Measurements from ENCODE around the gene STING1. TPM values are rescaled to one million over a fixed set of nuclear protein-coding genes. Genes with fewer than 3 reads are reported as not detected.
"Not testable (repeated sequence)": the region's sequence is repeated elsewhere in the genome, so short reads cannot be mapped to it uniquely, and the experiment has no call there.

The STING1 gene
- total RNA-seq, 2 donors from 2014 or later = 0.20 TPM; not detected in 1

DNA sequence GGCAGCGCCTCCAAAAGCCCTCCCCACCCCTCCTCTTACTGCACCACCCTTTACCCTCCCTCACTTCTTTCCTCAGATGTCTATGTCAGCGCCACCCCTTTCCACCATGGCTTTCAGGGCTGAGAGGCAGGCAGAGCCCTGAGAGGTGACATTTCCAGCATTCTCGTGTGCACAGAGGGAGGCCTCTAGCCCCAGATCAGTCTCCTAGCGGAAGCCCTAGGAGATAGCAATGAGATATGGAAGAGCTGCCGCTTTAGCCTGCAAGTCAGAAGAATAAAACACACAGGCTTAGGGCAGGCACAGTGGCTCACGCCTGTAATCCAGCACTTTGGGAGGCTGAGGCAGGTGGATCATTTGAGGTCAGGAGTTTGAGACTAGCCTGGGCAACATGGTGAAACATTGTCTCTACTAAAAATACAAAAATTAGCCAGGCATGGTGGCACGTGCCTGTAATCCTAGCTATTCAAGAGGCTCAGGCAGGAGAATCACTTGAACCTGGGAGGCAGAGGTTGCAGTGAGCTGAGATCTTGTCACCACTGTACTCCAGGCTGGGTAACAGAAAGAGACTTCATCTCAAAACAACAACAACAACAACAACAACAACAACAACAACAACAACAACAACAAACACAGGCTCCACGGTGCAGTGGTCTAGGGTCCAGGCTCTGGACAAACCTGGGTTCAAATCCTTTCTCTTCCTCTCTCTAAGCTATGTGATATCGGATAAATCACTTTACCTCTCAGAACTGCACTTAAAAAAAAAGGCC is 3.7 kb downstream of the STING1 start:
- H3K9ac ChIP-seq (ENCODE audit: extremely low read depth, low read length, poor library complexity, severe bottlenecking); H3K4me3 ChIP-seq (ENCODE audit: low read length); H3K27ac Mint-ChIP-seq; H3K36me3 Mint-ChIP-seq (ENCODE audit: low read depth); H3K9me3 ChIP-seq (ENCODE audit: control insufficient read depth, low read length); H3K4me3 Mint-ChIP-seq; H3K9me3 Mint-ChIP-seq; H3K4me1 ChIP-seq (ENCODE audit: control insufficient read depth, insufficient read depth, low read length); H3K4me1 Mint-ChIP-seq; H3K27me3 Mint-ChIP-seq (ENCODE audit: insufficient read depth); H3K27ac ChIP-seq (ENCODE audit: low read depth, low read length); H3K36me3 ChIP-seq (ENCODE audit: control insufficient read depth, insufficient read depth, low read length); H3K27me3 ChIP-seq (ENCODE audit: control insufficient read depth, insufficient read depth, low read length, poor library complexity, severe bottlenecking): not testable (repeated sequence)
- WGBS, 2 experiments (ENCODE audit: insufficient coverage in 1 of 2, insufficient read length in 1 of 2) = 74 to 78% methylated on average over 7 to 9 of the region's 9 CpGs
- TF ChIP-seq, protein P1, sequence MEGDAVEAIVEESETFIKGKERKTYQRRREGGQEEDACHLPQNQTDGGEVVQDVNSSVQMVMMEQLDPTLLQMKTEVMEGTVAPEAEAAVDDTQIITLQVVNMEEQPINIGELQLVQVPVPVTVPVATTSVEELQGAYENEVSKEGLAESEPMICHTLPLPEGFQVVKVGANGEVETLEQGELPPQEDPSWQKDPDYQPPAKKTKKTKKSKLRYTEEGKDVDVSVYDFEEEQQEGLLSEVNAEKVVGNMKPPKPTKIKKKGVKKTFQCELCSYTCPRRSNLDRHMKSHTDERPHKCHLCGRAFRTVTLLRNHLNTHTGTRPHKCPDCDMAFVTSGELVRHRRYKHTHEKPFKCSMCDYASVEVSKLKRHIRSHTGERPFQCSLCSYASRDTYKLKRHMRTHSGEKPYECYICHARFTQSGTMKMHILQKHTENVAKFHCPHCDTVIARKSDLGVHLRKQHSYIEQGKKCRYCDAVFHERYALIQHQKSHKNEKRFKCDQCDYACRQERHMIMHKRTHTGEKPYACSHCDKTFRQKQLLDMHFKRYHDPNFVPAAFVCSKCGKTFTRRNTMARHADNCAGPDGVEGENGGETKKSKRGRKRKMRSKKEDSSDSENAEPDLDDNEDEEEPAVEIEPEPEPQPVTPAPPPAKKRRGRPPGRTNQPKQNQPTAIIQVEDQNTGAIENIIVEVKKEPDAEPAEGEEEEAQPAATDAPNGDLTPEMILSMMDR (conservative IDR thresholded peaks at IDR 0.05) = peak; percentile 39
- peak; percentile 58 for DNase-seq

DNA sequence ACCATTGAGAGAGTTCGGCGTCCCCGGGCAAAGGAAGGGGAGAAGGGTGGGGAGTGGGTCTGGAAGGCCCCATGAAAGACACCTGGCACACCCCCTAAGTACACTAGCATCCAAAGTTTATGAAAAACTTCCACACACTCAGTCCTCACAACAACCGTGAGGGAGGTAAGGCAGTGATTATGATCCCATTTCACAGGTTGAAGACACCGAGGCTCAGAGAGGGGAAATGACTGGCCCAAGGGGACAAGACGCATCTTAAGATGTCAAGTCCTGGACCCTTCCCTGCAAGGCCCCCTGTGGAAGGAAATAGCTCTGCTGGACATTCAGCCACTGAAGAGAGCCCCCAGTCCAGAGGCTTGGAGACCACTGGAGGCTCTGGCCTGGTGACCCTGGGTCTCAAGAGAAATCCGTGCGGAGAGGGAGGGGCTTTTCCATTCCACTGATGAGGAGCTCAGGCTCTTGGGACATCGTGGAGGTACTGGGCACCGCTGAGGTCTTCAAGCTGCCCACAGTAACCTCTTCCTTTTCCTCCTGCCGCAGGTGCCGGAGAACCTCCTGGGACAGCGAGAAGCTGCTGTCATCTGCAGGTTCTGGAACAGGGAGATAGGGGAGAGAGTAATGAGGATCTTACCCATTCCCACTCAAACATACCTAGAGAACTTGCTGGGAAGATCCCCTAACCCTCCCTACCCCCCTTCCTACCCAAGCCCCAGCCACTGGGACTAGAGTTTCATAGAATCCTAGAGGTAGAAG is 6.5 kb downstream of the STING1 start:
- WGBS, 2 experiments (ENCODE audit: insufficient coverage in 1 of 2, insufficient read length in 1 of 2) = 94 to 100% methylated on average over 5 to 10 of the region's 13 CpGs
- Mint-ChIP-seq H3K36me3 (ENCODE audit: low read depth) (no peaks in the 10 kb centered on the region), H3K4me3 (no peak overlapping the region), H3K9me3 (no peaks in the 10 kb centered on the region), H3K27me3 (ENCODE audit: insufficient read depth) (no peaks in the 10 kb centered on the region), H3K4me1 (peaks cover 24% of the 10 kb centered on the region), H3K27ac (no peak overlapping the region)
- Histone ChIP-seq H3K27ac (ENCODE audit: low read depth, low read length) (no peak overlapping the region), H3K4me1 (ENCODE audit: control insufficient read depth, insufficient read depth, low read length) (peaks cover 7% of the 10 kb centered on the region), H3K36me3 (ENCODE audit: control insufficient read depth, insufficient read depth, low read length) (no peaks in the 10 kb centered on the region), H3K9ac (ENCODE audit: extremely low read depth, low read length, poor library complexity, severe bottlenecking) (no peak overlapping the region), H3K9me3 (ENCODE audit: control insufficient read depth, low read length) (no peaks in the 10 kb centered on the region), H3K4me3 (ENCODE audit: low read length) (no peak overlapping the region), H3K27me3 (ENCODE audit: control insufficient read depth, insufficient read depth, low read length, poor library complexity, severe bottlenecking) (no peaks in the 10 kb centered on the region)
- no peak for DNase-seq
- TF ChIP-seq, protein P1 (conservative IDR thresholded peaks at IDR 0.05) = no peak

DNA sequence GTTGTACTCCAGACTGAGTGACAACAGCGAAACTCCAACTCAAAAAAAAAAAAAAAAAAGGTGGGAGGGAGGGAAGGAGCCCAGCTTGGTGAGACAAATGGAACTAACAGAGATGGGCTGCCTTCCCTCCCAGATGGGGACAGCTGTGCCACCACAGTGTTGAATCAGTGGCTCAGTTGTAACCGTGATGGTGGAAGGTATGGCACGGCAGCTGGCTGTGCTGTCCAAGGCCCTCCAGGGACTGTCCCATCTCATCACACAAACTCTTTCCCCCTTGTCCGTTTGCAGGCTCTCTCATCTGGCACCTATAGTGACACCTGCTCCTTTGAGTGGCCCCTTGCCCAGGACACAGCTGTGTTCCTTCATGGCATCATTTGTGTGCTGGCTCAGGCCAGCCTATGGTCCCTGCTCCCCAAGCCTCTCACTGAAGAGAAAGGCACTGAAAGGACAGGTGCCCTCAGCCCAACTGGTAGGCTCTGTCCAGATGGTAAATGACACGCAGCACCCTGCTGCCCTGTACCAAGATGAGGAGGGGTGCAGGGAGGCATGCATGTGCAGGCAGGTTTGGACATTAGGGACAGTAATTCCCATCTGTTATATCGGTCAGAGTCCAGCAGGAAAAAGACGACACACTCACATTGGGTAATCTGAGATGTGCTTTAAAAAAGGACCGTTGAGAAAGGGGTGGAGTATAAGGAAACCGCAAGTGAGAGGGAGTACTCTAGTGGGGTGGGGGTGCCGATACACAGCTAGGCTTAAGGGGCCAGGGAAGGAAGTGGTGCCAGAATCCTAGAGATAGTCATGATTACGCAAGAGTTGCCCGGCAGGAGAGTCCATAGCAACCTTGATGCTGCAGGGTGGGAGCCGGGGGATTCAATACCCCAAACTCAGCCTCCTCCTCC is 7.4 kb downstream of the STING1 start:
- Mint-ChIP-seq H3K4me1 (peaks cover 28% of the 10 kb centered on the region), H3K4me3 (no peak overlapping the region), H3K9me3 (no peaks in the 10 kb centered on the region), H3K27ac (no peak overlapping the region), H3K36me3 (ENCODE audit: low read depth) (no peaks in the 10 kb centered on the region), H3K27me3 (ENCODE audit: insufficient read depth) (no peaks in the 10 kb centered on the region)
- Histone ChIP-seq H3K27me3 (ENCODE audit: control insufficient read depth, insufficient read depth, low read length, poor library complexity, severe bottlenecking) (no peaks in the 10 kb centered on the region), H3K36me3 (ENCODE audit: control insufficient read depth, insufficient read depth, low read length) (no peaks in the 10 kb centered on the region), H3K9ac (ENCODE audit: extremely low read depth, low read length, poor library complexity, severe bottlenecking) (no peak overlapping the region), H3K27ac (ENCODE audit: low read depth, low read length) (no peak overlapping the region), H3K4me3 (ENCODE audit: low read length) (no peak overlapping the region), H3K4me1 (ENCODE audit: control insufficient read depth, insufficient read depth, low read length) (peaks cover 7% of the 10 kb centered on the region), H3K9me3 (ENCODE audit: control insufficient read depth, low read length) (no peaks in the 10 kb centered on the region)
- WGBS, 2 experiments (ENCODE audit: insufficient coverage in 1 of 2, insufficient read length in 1 of 2) = 87 to 91% methylated on average over 9 to 13 of the region's 13 CpGs
- TF ChIP-seq, protein P1 (conservative IDR thresholded peaks at IDR 0.05) = no peak
- DNase-seq = no peak

All from endodermal cell (in vitro differentiated cells).